K562 (cell line): ENCODE measurements around the gene ORM1. TPM values are rescaled to one million over a fixed set of nuclear protein-coding genes. Genes with fewer than 3 reads are reported as not detected.

Experiments used
- BACH1 ChIP-seq: fragments of 200-800 bp; sonication (Bioruptor generic); IDR thresholded peaks from 2 replicates; pipeline ENCODE4 v1.6.1; 2016; ENCODE audit warnings: missing genetic modification characterization, missing compliant biosample characterization
- C11orf30 ChIP-seq: fragments of 450-650 bp; IDR thresholded peaks from 2 replicates; pipeline ENCODE4 v1.6.1; 2016; ENCODE audit warnings: low read depth, mild to moderate bottlenecking
- CBX2 ChIP-seq: fragments of 200-600 bp; sonication (generic); IDR thresholded peaks from one replicate; pipeline ENCODE4 v1.6.1; 2012; ENCODE audit warnings: mild to moderate bottlenecking, low read length, inconsistent platforms; ENCODE audit not compliant: insufficient read depth, poor library complexity, severe bottlenecking
- CTBP1 ChIP-seq: fragments of 450-650 bp; IDR thresholded peaks from 2 replicates; pipeline ENCODE4 v1.6.1; 2016; ENCODE audit warnings: borderline replicate concordance
- FOXA1 ChIP-seq: fragments of 450-650 bp; IDR thresholded peaks from 2 replicates; pipeline ENCODE4 v1.6.1; 2016; ENCODE audit warnings: mild to moderate bottlenecking, borderline replicate concordance
- MAFK ChIP-seq: IDR thresholded peaks from 2 replicates; pipeline ENCODE4 v1.6.1; 2011; ENCODE audit warnings: low read length, improper control_type of control experiment
- MIER1 ChIP-seq: fragments of 450-650 bp; IDR thresholded peaks from 2 replicates; pipeline ENCODE4 v1.6.1; 2016; ENCODE audit warnings: antibody characterized with exemption, mild to moderate bottlenecking, low read depth
- MYNN ChIP-seq, 2 experiments: sonication (generic); formaldehyde crosslinking in 1 of 2; IDR thresholded peaks; 2 replicates each; pipeline versions ENCODE4 v1.5.0 to v1.6.1; 2016 to 2020; ENCODE audit warnings: antibody characterized with exemption in 1 of 2, missing genetic modification reagents in 1 of 2
- NCOA4 ChIP-seq: fragments of 450-650 bp; IDR thresholded peaks from 2 replicates; pipeline ENCODE4 v1.6.1; 2018; ENCODE audit warnings: mild to moderate bottlenecking; ENCODE audit not compliant: partially characterized antibody
- NEUROD1 ChIP-seq: fragments of 150-350 bp; IDR thresholded peaks from 2 replicates; pipeline ENCODE4 v1.6.1; 2014; ENCODE audit warnings: borderline replicate concordance, low read length, low read depth; ENCODE audit not compliant: partially characterized antibody
- POLR2B ChIP-seq: fragments of 450-650 bp; IDR thresholded peaks from 2 replicates; pipeline ENCODE4 v1.6.1; 2018; ENCODE audit warnings: low read depth; ENCODE audit not compliant: partially characterized antibody
- RCOR1 ChIP-seq, 2 experiments: IDR thresholded peaks; 2 replicates each; pipeline ENCODE4 v1.6.1; 2012; ENCODE audit warnings: low read depth in 2 of 2, low read length in 2 of 2, borderline replicate concordance in 1 of 2, improper control_type of control experiment in 1 of 2
- ZC3H4 ChIP-seq: sonication (generic); formaldehyde crosslinking; IDR thresholded peaks from 2 replicates; pipeline ENCODE4 v1.9.0; 2021; ENCODE audit warnings: missing genetic modification reagents, borderline replicate concordance
- ZKSCAN8 ChIP-seq: fragments of 200-800 bp; sonication (Bioruptor generic); IDR thresholded peaks from 2 replicates; pipeline ENCODE4 v1.6.1; 2016; ENCODE audit warnings: missing genetic modification characterization, missing compliant biosample characterization
- polyA plus RNA-seq, 8 experiments: library from polyadenylated mRNA; depleted of rRNA in 4 of 8; stranded (reverse) in 5 of 8; unstranded in 3 of 8; fragments of >200 nt; fragmentation: Nextera tagmentation in 2 of 8; fragmentation: Illumina TruSeq in 1 of 8; extraction: Ambion mirVana in 2 of 8; extraction: Trizol in 1 of 8; gene quantifications; 2 replicates each; pipeline versions ENCODE4 v1.2.1 to v1.2.3, GENCODE V29; 2011 to 2014; ENCODE audit warnings: inconsistent platforms in 1 of 8, missing spikeins in 1 of 8
- total RNA-seq, 7 experiments: library from RNA; depleted of rRNA in 6 of 7; stranded (reverse); fragments of >200 nt in 6 of 7; fragmentation: Illumina TruSeq in 2 of 7; extraction: Trizol in 2 of 7; gene quantifications; 2 replicates each; pipeline versions ENCODE4 v1.2.1 to v1.2.3, GENCODE V29; 2011 to 2021; ENCODE audit warnings: low replicate concordance in 1 of 7
- TF ChIP-seq, protein P1 (sequence below): fragments of 450-650 bp; IDR thresholded peaks from 2 replicates; pipeline ENCODE4 v1.6.1; 2014; ENCODE audit warnings: low read depth, mild to moderate bottlenecking, moderate library complexity, borderline replicate concordance
- TF ChIP-seq, protein P2 (sequence below), 2 experiments: IDR thresholded peaks in 1 of 2; conservative IDR thresholded peaks in 1 of 2; 2 replicates each; pipeline ENCODE4 v1.6.1; 2016; ENCODE audit warnings: low read depth in 2 of 2, mild to moderate bottlenecking in 1 of 2, missing compliant biosample characterization in 1 of 2, missing genetic modification characterization in 1 of 2, moderate library complexity in 1 of 2
- TF ChIP-seq, protein P3 (sequence below), 2 experiments: fragments of 450-650 bp; IDR thresholded peaks; 2 replicates each; pipeline ENCODE4 v1.6.1; 2016
- TF ChIP-seq, protein P4 (sequence below): fragments of 250-450 bp; sonication (Bioruptor Pico); IDR thresholded peaks from 2 replicates; pipeline ENCODE4 v1.5.0; 2021
- TF ChIP-seq, protein P5 (sequence below): fragments of 450-650 bp; conservative IDR thresholded peaks from 2 replicates; pipeline ENCODE4 v1.6.1; 2016; ENCODE audit warnings: missing genetic modification characterization, low read depth, mild to moderate bottlenecking, control low read depth, missing compliant biosample characterization

Gene ORM1
- total and polyA plus RNA-seq, 9 of the 15 experiments (the other 6 are each of a cell fraction or from before 2014, with no cell fraction given), result 2.9 TPM; not detected in 8

DNA sequence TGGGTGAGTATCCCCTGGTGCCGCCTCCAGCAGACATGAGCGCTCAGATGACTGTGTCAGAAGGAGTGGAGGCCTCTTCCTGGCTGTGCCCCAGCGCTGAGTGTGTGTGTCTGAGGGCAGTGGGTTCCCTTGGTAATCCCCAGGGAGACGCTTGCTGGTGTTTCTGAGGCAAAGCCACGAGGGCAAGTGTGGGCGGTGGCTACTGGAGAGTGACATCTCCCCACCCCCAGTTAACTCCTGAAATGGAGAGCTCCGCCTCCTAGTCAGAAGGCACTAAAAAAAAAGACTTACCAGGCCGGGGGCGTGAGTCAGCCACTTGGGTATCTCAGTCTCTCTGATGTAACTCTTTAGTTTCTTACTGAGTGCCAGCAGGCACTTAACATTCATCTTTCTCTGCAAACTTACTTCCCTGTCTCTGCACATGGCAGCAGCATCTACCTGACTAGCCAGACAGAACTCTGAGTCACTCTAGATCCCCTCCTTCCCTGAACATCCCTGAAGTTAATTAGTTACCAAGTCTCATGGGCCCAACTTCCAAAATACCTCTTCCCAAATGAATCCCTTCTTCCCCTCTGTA is 26.1 kb downstream of the ORM1 start (continued):
- TF ChIP-seq POLR2B (no peak), CTBP1 (no peak), ZKSCAN8 (no peak), RCOR1 (IDR thresholded peaks at IDR 0.05; ENCODE audit: borderline replicate concordance in 1 of 2, low read depth in 2 of 2, low read length in 2 of 2) (no peak), ZC3H4 (CRISPR knock-in tag) (no peak), MAFK (no peak), NCOA4 (no peak), BACH1 (tag) (no peak), CBX2 (no peak), NEUROD1 (peak; percentile 5), MIER1 (no peak), C11orf30 (peak; percentile 57), MYNN (IDR thresholded peaks at IDR 0.05) (peak; percentile 85; the same call in 1 of the 2 replicates), MYNN (CRISPR knock-in tag; IDR thresholded peaks at IDR 0.05) (no peak), FOXA1 (no peak)
- TF ChIP-seq, protein P1, sequence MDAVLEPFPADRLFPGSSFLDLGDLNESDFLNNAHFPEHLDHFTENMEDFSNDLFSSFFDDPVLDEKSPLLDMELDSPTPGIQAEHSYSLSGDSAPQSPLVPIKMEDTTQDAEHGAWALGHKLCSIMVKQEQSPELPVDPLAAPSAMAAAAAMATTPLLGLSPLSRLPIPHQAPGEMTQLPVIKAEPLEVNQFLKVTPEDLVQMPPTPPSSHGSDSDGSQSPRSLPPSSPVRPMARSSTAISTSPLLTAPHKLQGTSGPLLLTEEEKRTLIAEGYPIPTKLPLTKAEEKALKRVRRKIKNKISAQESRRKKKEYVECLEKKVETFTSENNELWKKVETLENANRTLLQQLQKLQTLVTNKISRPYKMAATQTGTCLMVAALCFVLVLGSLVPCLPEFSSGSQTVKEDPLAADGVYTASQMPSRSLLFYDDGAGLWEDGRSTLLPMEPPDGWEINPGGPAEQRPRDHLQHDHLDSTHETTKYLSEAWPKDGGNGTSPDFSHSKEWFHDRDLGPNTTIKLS, result peak; percentile 70; the same call in 1 of the 2 replicates
- TF ChIP-seq, protein P2, sequence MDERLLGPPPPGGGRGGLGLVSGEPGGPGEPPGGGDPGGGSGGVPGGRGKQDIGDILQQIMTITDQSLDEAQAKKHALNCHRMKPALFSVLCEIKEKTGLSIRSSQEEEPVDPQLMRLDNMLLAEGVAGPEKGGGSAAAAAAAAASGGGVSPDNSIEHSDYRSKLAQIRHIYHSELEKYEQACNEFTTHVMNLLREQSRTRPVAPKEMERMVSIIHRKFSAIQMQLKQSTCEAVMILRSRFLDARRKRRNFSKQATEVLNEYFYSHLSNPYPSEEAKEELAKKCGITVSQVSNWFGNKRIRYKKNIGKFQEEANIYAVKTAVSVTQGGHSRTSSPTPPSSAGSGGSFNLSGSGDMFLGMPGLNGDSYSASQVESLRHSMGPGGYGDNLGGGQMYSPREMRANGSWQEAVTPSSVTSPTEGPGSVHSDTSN (CRISPR knock-in tag; IDR thresholded peaks at IDR 0.05; ENCODE audit: low read depth), result no peak
- TF ChIP-seq, protein P2 (tag; conservative IDR thresholded peaks at IDR 0.05; ENCODE audit: low read depth), result peak; percentile 77
- TF ChIP-seq, protein P3, sequence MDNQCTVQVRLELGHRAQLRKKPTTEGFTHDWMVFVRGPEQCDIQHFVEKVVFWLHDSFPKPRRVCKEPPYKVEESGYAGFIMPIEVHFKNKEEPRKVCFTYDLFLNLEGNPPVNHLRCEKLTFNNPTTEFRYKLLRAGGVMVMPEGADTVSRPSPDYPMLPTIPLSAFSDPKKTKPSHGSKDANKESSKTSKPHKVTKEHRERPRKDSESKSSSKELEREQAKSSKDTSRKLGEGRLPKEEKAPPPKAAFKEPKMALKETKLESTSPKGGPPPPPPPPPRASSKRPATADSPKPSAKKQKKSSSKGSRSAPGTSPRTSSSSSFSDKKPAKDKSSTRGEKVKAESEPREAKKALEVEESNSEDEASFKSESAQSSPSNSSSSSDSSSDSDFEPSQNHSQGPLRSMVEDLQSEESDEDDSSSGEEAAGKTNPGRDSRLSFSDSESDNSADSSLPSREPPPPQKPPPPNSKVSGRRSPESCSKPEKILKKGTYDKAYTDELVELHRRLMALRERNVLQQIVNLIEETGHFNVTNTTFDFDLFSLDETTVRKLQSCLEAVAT (IDR thresholded peaks at IDR 0.05), result no peak
- TF ChIP-seq, protein P4, sequence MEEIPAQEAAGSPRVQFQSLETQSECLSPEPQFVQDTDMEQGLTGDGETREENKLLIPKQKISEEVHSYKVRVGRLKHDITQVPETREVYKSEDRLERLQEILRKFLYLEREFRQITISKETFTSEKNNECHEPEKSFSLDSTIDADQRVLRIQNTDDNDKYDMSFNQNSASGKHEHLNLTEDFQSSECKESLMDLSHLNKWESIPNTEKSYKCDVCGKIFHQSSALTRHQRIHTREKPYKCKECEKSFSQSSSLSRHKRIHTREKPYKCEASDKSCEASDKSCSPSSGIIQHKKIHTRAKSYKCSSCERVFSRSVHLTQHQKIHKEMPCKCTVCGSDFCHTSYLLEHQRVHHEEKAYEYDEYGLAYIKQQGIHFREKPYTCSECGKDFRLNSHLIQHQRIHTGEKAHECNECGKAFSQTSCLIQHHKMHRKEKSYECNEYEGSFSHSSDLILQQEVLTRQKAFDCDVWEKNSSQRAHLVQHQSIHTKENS (CRISPR knock-in tag), result no peak
- TF ChIP-seq, protein P5, sequence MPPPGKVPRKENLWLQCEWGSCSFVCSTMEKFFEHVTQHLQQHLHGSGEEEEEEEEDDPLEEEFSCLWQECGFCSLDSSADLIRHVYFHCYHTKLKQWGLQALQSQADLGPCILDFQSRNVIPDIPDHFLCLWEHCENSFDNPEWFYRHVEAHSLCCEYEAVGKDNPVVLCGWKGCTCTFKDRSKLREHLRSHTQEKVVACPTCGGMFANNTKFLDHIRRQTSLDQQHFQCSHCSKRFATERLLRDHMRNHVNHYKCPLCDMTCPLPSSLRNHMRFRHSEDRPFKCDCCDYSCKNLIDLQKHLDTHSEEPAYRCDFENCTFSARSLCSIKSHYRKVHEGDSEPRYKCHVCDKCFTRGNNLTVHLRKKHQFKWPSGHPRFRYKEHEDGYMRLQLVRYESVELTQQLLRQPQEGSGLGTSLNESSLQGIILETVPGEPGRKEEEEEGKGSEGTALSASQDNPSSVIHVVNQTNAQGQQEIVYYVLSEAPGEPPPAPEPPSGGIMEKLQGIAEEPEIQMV (tag), result no peak
